ENCODE data around the gene PET117.
"Not testable (repeated sequence)": the region's sequence is repeated elsewhere in the genome, so short reads cannot be mapped to it uniquely, and the experiment has no call there.

The PET117 gene

GRCh38 chr20:18093388-18093787 is 44.3 kb upstream of the PET117 start:
- in situ Hi-C loops (cut with MboI; ENCODE audit: low sequenced_read_pairs, unreplicated experiment), result no loop called here
- peak; percentile 3 for DNase-seq (ENCODE audit: low spot score)
- TF ChIP-seq, protein P1, sequence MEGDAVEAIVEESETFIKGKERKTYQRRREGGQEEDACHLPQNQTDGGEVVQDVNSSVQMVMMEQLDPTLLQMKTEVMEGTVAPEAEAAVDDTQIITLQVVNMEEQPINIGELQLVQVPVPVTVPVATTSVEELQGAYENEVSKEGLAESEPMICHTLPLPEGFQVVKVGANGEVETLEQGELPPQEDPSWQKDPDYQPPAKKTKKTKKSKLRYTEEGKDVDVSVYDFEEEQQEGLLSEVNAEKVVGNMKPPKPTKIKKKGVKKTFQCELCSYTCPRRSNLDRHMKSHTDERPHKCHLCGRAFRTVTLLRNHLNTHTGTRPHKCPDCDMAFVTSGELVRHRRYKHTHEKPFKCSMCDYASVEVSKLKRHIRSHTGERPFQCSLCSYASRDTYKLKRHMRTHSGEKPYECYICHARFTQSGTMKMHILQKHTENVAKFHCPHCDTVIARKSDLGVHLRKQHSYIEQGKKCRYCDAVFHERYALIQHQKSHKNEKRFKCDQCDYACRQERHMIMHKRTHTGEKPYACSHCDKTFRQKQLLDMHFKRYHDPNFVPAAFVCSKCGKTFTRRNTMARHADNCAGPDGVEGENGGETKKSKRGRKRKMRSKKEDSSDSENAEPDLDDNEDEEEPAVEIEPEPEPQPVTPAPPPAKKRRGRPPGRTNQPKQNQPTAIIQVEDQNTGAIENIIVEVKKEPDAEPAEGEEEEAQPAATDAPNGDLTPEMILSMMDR (IDR thresholded peaks at IDR 0.05; ENCODE audit: borderline replicate concordance, control extremely low read depth, extremely low read depth, insufficient read depth, missing control alignments), result no peak

GRCh38 chr20:18094191-18094590 is 43.5 kb upstream of the PET117 start:
- in situ Hi-C loops (cut with MboI; ENCODE audit: low sequenced_read_pairs, unreplicated experiment), result no loop called here
- no peak for DNase-seq (ENCODE audit: low spot score)
- TF ChIP-seq, protein P1 (IDR thresholded peaks at IDR 0.05; ENCODE audit: borderline replicate concordance, control extremely low read depth, extremely low read depth, insufficient read depth, missing control alignments), result no peak

- in situ Hi-C loops (cut with MboI; ENCODE audit: low sequenced_read_pairs, unreplicated experiment), result loop anchor here (25.0 kb wide), 1 partner anchor 112 kb away; no protein-coding TSS in a partner anchor
- DNase-seq (ENCODE audit: low spot score), result not testable (repeated sequence)
Observed at GRCh38 chr20:18100569-18100968, 37.1 kb upstream of the PET117 start.

- DNase-seq (ENCODE audit: low spot score), result no peak
Observed at GRCh38 chr20:18101125-18101810, 36.4 kb upstream of the PET117 start.

GRCh38 chr20:18103497-18103896 is 34.2 kb upstream of the PET117 start:
- in situ Hi-C loops (cut with MboI; ENCODE audit: low sequenced_read_pairs, unreplicated experiment), result loop anchor here (25.0 kb wide), 1 partner anchor 109 kb away; no protein-coding TSS in a partner anchor
- no peak for DNase-seq (ENCODE audit: low spot score)
- TF ChIP-seq, protein P1 (IDR thresholded peaks at IDR 0.05; ENCODE audit: borderline replicate concordance, control extremely low read depth, extremely low read depth, insufficient read depth, missing control alignments), result no peak

More at GRCh38 chr20:18101125-18101810, 36.4 kb upstream of the PET117 start:
- TF ChIP-seq, protein P1 (IDR thresholded peaks at IDR 0.05; ENCODE audit: borderline replicate concordance, control extremely low read depth, extremely low read depth, insufficient read depth, missing control alignments), result no peak
- in situ Hi-C loops (cut with MboI; ENCODE audit: low sequenced_read_pairs, unreplicated experiment), result loop anchor here (25.0 kb wide), 1 partner anchor 111 kb away; no protein-coding TSS in a partner anchor

GRCh38 chr20:18108326-18108725 is 29.3 kb upstream of the PET117 start:
- TF ChIP-seq, protein P1 (IDR thresholded peaks at IDR 0.05; ENCODE audit: borderline replicate concordance, control extremely low read depth, extremely low read depth, insufficient read depth, missing control alignments), result no peak
- DNase-seq (ENCODE audit: low spot score), result no peak
- in situ Hi-C loops (cut with MboI; ENCODE audit: low sequenced_read_pairs, unreplicated experiment), result loop anchor here (25.0 kb wide), 1 partner anchor 104 kb away; no protein-coding TSS in a partner anchor

DNA sequence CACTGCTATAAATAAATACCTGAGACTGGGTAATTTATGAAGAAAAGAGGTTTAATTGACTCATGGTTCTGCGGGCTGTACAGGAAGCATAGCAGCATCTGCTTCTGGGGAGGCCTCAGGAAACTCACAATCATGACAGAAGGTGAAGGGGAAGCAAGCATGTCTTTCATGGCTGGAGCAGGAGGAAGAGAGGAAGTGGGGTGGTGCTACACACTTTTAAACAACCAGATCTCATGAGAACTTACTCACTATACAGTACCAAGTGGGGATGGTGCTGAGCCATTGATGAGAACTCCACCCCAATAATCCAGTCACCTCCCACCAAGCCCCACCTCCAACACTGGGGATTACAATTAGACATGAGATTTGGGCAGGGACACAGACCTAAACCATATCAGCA is 9.1 kb upstream of the PET117 start:
- in situ Hi-C loops (cut with MboI; ENCODE audit: low sequenced_read_pairs, unreplicated experiment); DNase-seq (ENCODE audit: low spot score): not testable (repeated sequence)
